ENCODE measurements around the gene CFLAR. TPM values are rescaled to one million over a fixed set of nuclear protein-coding genes. Genes with fewer than 3 reads are reported as not detected.

The CFLAR gene
- total and polyA plus RNA-seq, 9 of the 15 experiments (the other 6 are each of a cell fraction or from before 2014, with no cell fraction given): 27.5 to 102 (median 54.0) TPM

DNA sequence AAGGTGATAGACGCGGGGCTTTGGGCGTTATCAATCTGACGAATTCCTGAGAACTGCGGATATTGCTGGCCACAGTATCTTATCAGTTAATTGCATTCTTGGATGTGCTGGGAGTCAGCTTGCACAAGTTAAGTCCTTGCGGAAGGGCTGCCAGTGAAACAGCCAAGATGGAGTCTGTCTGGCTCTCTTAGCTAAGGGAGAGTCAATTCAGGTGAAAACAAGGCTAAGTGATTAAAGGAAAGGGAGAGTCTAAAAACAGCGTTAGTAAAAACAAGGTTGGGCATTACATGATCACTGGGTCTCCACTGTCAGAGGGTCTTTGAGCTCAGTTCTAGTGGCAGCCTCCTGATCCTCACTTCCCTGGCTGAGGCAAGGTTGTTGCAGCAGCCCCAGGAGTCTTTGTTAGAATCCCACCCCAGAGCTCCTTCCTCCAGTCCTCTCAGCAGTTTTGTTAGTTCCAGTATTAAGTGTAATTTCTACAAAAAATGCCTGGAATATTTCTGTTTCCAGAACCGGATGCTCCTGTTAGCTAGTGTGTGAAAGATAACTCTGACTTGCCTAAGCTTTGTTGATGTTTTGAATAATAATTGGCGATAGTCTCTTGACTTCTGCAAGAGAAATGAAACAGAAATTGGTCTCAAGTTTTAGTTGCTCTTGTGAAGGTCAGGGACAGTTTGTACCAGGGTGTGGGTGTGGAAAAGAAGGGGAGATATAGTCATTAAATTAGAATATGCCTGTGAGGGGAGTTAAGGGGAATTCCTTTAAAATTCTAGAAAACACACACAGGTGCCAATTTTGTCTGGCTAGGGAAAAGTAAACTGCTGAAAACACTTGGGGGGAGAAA is 10.6 kb downstream of the CFLAR start (continued):
- TF ChIP-seq ZNF184 (CRISPR knock-in tag; IDR thresholded peaks at IDR 0.05) (no peak), ZNF143 (CRISPR knock-in tag; IDR thresholded peaks at IDR 0.05) (no peak), SLC30A9 (CRISPR knock-in tag; IDR thresholded peaks at IDR 0.05) (no peak), YBX1 (IDR thresholded peaks at IDR 0.05) (no peak), EHMT2 (IDR thresholded peaks at IDR 0.05) (no peak), HEY1 (CRISPR knock-in tag; IDR thresholded peaks at IDR 0.05; ENCODE audit: borderline replicate concordance) (peak; percentile 89; the same call in 1 of the 2 replicates), RBM34 (IDR thresholded peaks at IDR 0.05; ENCODE audit: borderline replicate concordance, insufficient read depth, low read length) (no peak), L3MBTL2 (IDR thresholded peaks at IDR 0.05) (no peak)
- TF ChIP-seq, protein P1, sequence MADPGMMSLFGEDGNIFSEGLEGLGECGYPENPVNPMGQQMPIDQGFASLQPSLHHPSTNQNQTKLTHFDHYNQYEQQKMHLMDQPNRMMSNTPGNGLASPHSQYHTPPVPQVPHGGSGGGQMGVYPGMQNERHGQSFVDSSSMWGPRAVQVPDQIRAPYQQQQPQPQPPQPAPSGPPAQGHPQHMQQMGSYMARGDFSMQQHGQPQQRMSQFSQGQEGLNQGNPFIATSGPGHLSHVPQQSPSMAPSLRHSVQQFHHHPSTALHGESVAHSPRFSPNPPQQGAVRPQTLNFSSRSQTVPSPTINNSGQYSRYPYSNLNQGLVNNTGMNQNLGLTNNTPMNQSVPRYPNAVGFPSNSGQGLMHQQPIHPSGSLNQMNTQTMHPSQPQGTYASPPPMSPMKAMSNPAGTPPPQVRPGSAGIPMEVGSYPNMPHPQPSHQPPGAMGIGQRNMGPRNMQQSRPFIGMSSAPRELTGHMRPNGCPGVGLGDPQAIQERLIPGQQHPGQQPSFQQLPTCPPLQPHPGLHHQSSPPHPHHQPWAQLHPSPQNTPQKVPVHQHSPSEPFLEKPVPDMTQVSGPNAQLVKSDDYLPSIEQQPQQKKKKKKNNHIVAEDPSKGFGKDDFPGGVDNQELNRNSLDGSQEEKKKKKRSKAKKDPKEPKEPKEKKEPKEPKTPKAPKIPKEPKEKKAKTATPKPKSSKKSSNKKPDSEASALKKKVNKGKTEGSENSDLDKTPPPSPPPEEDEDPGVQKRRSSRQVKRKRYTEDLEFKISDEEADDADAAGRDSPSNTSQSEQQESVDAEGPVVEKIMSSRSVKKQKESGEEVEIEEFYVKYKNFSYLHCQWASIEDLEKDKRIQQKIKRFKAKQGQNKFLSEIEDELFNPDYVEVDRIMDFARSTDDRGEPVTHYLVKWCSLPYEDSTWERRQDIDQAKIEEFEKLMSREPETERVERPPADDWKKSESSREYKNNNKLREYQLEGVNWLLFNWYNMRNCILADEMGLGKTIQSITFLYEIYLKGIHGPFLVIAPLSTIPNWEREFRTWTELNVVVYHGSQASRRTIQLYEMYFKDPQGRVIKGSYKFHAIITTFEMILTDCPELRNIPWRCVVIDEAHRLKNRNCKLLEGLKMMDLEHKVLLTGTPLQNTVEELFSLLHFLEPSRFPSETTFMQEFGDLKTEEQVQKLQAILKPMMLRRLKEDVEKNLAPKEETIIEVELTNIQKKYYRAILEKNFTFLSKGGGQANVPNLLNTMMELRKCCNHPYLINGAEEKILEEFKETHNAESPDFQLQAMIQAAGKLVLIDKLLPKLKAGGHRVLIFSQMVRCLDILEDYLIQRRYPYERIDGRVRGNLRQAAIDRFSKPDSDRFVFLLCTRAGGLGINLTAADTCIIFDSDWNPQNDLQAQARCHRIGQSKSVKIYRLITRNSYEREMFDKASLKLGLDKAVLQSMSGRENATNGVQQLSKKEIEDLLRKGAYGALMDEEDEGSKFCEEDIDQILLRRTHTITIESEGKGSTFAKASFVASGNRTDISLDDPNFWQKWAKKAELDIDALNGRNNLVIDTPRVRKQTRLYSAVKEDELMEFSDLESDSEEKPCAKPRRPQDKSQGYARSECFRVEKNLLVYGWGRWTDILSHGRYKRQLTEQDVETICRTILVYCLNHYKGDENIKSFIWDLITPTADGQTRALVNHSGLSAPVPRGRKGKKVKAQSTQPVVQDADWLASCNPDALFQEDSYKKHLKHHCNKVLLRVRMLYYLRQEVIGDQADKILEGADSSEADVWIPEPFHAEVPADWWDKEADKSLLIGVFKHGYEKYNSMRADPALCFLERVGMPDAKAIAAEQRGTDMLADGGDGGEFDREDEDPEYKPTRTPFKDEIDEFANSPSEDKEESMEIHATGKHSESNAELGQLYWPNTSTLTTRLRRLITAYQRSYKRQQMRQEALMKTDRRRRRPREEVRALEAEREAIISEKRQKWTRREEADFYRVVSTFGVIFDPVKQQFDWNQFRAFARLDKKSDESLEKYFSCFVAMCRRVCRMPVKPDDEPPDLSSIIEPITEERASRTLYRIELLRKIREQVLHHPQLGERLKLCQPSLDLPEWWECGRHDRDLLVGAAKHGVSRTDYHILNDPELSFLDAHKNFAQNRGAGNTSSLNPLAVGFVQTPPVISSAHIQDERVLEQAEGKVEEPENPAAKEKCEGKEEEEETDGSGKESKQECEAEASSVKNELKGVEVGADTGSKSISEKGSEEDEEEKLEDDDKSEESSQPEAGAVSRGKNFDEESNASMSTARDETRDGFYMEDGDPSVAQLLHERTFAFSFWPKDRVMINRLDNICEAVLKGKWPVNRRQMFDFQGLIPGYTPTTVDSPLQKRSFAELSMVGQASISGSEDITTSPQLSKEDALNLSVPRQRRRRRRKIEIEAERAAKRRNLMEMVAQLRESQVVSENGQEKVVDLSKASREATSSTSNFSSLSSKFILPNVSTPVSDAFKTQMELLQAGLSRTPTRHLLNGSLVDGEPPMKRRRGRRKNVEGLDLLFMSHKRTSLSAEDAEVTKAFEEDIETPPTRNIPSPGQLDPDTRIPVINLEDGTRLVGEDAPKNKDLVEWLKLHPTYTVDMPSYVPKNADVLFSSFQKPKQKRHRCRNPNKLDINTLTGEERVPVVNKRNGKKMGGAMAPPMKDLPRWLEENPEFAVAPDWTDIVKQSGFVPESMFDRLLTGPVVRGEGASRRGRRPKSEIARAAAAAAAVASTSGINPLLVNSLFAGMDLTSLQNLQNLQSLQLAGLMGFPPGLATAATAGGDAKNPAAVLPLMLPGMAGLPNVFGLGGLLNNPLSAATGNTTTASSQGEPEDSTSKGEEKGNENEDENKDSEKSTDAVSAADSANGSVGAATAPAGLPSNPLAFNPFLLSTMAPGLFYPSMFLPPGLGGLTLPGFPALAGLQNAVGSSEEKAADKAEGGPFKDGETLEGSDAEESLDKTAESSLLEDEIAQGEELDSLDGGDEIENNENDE (IDR thresholded peaks at IDR 0.05; ENCODE audit: low read depth, low read length): no peak
- TF ChIP-seq, protein P2, sequence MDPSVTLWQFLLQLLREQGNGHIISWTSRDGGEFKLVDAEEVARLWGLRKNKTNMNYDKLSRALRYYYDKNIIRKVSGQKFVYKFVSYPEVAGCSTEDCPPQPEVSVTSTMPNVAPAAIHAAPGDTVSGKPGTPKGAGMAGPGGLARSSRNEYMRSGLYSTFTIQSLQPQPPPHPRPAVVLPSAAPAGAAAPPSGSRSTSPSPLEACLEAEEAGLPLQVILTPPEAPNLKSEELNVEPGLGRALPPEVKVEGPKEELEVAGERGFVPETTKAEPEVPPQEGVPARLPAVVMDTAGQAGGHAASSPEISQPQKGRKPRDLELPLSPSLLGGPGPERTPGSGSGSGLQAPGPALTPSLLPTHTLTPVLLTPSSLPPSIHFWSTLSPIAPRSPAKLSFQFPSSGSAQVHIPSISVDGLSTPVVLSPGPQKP (CRISPR knock-in tag; IDR thresholded peaks at IDR 0.05): no peak
- TF ChIP-seq, protein P3, sequence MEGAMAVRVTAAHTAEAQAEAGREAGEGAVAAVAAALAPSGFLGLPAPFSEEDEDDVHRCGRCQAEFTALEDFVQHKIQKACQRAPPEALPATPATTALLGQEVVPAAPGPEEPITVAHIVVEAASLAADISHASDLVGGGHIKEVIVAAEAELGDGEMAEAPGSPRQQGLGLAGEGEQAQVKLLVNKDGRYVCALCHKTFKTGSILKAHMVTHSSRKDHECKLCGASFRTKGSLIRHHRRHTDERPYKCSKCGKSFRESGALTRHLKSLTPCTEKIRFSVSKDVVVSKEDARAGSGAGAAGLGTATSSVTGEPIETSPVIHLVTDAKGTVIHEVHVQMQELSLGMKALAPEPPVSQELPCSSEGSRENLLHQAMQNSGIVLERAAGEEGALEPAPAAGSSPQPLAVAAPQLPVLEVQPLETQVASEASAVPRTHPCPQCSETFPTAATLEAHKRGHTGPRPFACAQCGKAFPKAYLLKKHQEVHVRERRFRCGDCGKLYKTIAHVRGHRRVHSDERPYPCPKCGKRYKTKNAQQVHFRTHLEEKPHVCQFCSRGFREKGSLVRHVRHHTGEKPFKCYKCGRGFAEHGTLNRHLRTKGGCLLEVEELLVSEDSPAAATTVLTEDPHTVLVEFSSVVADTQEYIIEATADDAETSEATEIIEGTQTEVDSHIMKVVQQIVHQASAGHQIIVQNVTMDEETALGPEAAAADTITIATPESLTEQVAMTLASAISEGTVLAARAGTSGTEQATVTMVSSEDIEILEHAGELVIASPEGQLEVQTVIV (CRISPR knock-in tag; IDR thresholded peaks at IDR 0.05; ENCODE audit: borderline replicate concordance): peak; percentile 82

All from K562 (cell line).